Smooth muscle cell (in vitro differentiated cells): ENCODE measurements around the gene BRDT. TPM values are rescaled to one million over a fixed set of nuclear protein-coding genes. Genes with fewer than 3 reads are reported as not detected.

Experiments
- DNase-seq: peaks from one replicate; lab custom pipeline; 2025; ENCODE audit not compliant: unreplicated experiment; lab: John Stamatoyannopoulos, UW
- H2AFZ ChIP-seq: fragments of 200-600 bp; sonication (generic); 2 replicates; pipeline ENCODE4 v1.6.0; 2016; ENCODE audit warnings: antibody characterized with exemption, low read depth, mild to moderate bottlenecking
- H3F3A ChIP-seq: fragments of 200-600 bp; sonication (generic); 2 replicates; pipeline ENCODE4 v1.6.0; 2017; ENCODE audit warnings: antibody characterized with exemption, low read depth
- H3K27ac ChIP-seq: fragments of 200-600 bp; sonication (generic); 2 replicates; pipeline ENCODE4 v1.5.1; 2016; ENCODE audit warnings: low read depth, mild to moderate bottlenecking
- H3K27me3 ChIP-seq: fragments of 200-600 bp; sonication (generic); 2 replicates; pipeline ENCODE4 v1.6.1; 2016; ENCODE audit warnings: low read depth, mild to moderate bottlenecking
- H3K36me3 ChIP-seq: fragments of 200-600 bp; sonication (generic); 2 replicates; pipeline ENCODE4 v1.5.1; 2016; ENCODE audit warnings: low read depth
- H3K4me1 ChIP-seq: fragments of 200-600 bp; sonication (generic); 2 replicates; pipeline ENCODE4 v1.5.1; 2016; ENCODE audit warnings: low read depth
- H3K4me2 ChIP-seq: fragments of 200-600 bp; sonication (generic); 2 replicates; pipeline ENCODE4 v1.6.0; 2016; ENCODE audit warnings: mild to moderate bottlenecking
- H3K4me3 ChIP-seq: fragments of 200-600 bp; sonication (generic); 2 replicates; pipeline ENCODE4 v1.5.1; 2016; ENCODE audit warnings: mild to moderate bottlenecking
- H3K79me2 ChIP-seq: fragments of 200-600 bp; sonication (generic); 2 replicates; pipeline ENCODE4 v1.6.0; 2016; ENCODE audit warnings: low read depth, mild to moderate bottlenecking
- H3K9ac ChIP-seq: fragments of 200-600 bp; sonication (generic); 2 replicates; pipeline ENCODE4 v1.6.0; 2016; ENCODE audit warnings: low read depth
- H3K9me3 ChIP-seq: fragments of 200-600 bp; sonication (generic); replicated peaks from 2 replicates; pipeline ENCODE4 v1.5.1; 2016; ENCODE audit warnings: low read depth
- H4K20me1 ChIP-seq: fragments of 200-600 bp; sonication (generic); 2 replicates; pipeline ENCODE4 v1.6.0; 2016; ENCODE audit warnings: low read depth
- whole genome bisulfite sequencing: methylation state at CpG from one replicate; pipeline ENCODE4 v1.1.7; 2016; ENCODE audit warnings: low lambda C conversion rate; 5-methylcytosine and 5-hydroxymethylcytosine counted together
- polyA plus RNA-seq: library from polyadenylated mRNA; unstranded; fragments of >200 nt; fragmentation: Nextera tagmentation; extraction: Ambion mirVana; gene quantifications from 2 replicates; pipeline ENCODE4 v1.2.1, GENCODE V29; 2016
- total RNA-seq: library from RNA; depleted of rRNA; stranded (reverse); fragments of >200 nt; gene quantifications from 2 replicates; pipeline ENCODE4 v1.2.3, GENCODE V29; 2014
- TF ChIP-seq, protein P1 (sequence below): fragments of 200-600 bp; sonication (generic); IDR thresholded peaks from 2 replicates; pipeline ENCODE4 v1.5.1; 2017; ENCODE audit warnings: borderline replicate concordance, mild to moderate bottlenecking, antibody characterized with exemption; ENCODE audit not compliant: insufficient read depth, poor library complexity, severe bottlenecking

Gene BRDT
- total and polyA plus RNA-seq, 2 experiments from 2014 or later = not detected

DNA sequence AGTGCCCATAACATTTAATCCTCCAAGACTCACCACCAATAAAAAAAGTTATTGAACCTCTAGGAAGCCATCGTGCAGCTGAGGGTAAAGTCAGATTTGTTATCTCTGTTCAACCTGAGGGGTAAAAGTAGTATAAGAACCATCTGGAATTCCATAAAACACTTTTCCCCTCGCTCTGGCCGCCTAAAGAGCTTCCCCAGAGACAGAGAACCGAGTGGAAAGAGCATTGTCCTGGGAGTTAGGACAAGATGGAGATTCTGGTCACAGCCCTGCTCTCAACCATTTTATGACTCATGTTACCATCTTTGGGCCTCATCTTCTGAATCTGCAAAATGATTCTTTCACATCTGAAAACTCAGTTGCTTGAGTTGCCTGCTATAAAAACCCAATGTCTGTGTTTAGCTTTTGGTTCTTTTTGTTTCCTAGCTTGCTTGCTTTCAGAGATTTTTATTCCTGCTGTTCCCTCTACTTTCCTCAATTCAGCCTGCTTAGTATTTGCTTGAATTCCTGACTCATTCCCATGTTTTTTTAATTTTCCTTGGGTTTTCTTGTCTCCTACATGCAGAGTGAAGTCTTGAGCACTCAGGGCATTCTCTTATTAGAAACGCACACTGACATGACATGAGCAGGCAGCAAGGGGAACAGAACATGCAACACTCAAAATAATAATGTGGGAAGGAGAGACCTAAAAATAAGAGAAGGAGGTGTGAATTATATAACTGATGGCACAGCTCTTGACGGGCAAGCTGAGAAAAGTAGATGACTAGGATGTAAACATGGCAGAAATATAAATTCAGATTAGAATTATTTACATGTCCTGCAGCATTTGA lies 82.3 kb downstream of the BRDT start:
- no peak for DNase-seq
- WGBS = 76% methylated on average over 6 of the region's 6 CpGs
- Histone ChIP-seq H3K4me1 (no peaks in the 10 kb centered on the region), H3K27me3 (peaks cover 11% of the 10 kb centered on the region), H3K27ac (no peak overlapping the region), H3K4me3 (no peak overlapping the region), H3K9ac (no peak overlapping the region), H3K79me2 (no peaks in the 10 kb centered on the region), H4K20me1 (no peaks in the 10 kb centered on the region), H2AFZ (no peak overlapping the region), H3F3A (no peaks in the 10 kb centered on the region), H3K4me2 (no peak overlapping the region), H3K9me3 (no peaks in the 10 kb centered on the region), H3K36me3 (no peaks in the 10 kb centered on the region)
- TF ChIP-seq, protein P1, sequence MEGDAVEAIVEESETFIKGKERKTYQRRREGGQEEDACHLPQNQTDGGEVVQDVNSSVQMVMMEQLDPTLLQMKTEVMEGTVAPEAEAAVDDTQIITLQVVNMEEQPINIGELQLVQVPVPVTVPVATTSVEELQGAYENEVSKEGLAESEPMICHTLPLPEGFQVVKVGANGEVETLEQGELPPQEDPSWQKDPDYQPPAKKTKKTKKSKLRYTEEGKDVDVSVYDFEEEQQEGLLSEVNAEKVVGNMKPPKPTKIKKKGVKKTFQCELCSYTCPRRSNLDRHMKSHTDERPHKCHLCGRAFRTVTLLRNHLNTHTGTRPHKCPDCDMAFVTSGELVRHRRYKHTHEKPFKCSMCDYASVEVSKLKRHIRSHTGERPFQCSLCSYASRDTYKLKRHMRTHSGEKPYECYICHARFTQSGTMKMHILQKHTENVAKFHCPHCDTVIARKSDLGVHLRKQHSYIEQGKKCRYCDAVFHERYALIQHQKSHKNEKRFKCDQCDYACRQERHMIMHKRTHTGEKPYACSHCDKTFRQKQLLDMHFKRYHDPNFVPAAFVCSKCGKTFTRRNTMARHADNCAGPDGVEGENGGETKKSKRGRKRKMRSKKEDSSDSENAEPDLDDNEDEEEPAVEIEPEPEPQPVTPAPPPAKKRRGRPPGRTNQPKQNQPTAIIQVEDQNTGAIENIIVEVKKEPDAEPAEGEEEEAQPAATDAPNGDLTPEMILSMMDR = no peak

GRCh38 chr1:92037400-92037799 lies 88.2 kb downstream of the BRDT start:
- H3K79me2 ChIP-seq = no peaks in the 10 kb centered on the region
- H3K4me3 ChIP-seq = no peak overlapping the region
- TF ChIP-seq, protein P1 = no peak
- H3K9ac ChIP-seq = no peak overlapping the region
- H3K4me1 ChIP-seq = peaks cover 7% of the 10 kb centered on the region
- no peaks in the 10 kb centered on the region for H3F3A ChIP-seq
- H2AFZ ChIP-seq = peak overlapping the region; percentile 44
- H3K27ac ChIP-seq = peak overlapping the region; percentile 8
- H3K9me3 ChIP-seq = no peaks in the 10 kb centered on the region
- 32% methylated on average over 6 of the region's 6 CpGs for WGBS
- H3K4me2 ChIP-seq = peak overlapping the region; percentile 12
- no peaks in the 10 kb centered on the region for H4K20me1 ChIP-seq
- H3K36me3 ChIP-seq = no peaks in the 10 kb centered on the region
- no peaks in the 10 kb centered on the region for H3K27me3 ChIP-seq
- DNase-seq = no peak

DNA sequence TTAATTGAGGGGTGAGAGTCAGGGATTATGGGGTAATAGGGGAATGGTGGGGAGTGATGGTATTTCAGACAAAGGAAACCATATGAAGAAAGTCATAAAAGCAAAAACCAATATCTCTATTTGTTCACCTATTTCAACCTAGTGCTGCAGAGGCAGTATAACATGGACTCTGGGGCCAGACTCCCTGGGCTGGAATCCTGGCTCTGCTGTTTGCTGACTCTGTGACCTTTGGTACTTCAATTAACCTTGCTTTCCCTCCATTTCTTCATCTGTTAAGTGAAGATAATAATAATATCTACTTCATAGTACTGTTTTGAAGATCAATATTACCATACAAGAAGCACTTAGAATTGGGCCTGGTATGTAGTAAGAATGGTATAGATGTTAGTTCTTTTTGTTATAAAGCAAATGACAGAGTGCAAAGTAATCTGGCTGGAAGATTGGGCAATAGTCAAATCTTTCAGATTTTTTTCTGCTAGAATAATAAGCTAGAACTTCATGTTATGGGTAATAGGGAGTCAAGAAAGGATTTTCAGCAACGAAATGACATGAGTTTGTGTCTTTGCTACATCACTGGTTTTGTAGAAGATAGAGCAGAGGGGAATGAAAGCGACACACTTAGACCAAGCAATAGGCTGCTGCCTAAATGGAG lies 89.6 kb downstream of the BRDT start:
- TF ChIP-seq, protein P1 = no peak
- Histone ChIP-seq H4K20me1 (no peaks in the 10 kb centered on the region), H3K36me3 (no peaks in the 10 kb centered on the region), H3K9ac (no peak overlapping the region), H3K4me1 (peaks cover 7% of the 10 kb centered on the region), H3K4me3 (no peak overlapping the region), H3K27ac (no peak overlapping the region), H3K79me2 (no peaks in the 10 kb centered on the region), H3K4me2 (no peak overlapping the region), H3K27me3 (no peaks in the 10 kb centered on the region), H3K9me3 (no peaks in the 10 kb centered on the region), H2AFZ (no peak overlapping the region), H3F3A (no peaks in the 10 kb centered on the region)
- WGBS = 83% methylated on average over 2 of the region's 2 CpGs
- no peak for DNase-seq
